SW 1271 (cell line): ENCODE measurements around the gene SCYL1.

Source experiments
- DNase-seq, 2 experiments: peaks; one replicate each; lab custom pipeline; 2025; lab: John Stamatoyannopoulos, UW

The SCYL1 gene

DNA sequence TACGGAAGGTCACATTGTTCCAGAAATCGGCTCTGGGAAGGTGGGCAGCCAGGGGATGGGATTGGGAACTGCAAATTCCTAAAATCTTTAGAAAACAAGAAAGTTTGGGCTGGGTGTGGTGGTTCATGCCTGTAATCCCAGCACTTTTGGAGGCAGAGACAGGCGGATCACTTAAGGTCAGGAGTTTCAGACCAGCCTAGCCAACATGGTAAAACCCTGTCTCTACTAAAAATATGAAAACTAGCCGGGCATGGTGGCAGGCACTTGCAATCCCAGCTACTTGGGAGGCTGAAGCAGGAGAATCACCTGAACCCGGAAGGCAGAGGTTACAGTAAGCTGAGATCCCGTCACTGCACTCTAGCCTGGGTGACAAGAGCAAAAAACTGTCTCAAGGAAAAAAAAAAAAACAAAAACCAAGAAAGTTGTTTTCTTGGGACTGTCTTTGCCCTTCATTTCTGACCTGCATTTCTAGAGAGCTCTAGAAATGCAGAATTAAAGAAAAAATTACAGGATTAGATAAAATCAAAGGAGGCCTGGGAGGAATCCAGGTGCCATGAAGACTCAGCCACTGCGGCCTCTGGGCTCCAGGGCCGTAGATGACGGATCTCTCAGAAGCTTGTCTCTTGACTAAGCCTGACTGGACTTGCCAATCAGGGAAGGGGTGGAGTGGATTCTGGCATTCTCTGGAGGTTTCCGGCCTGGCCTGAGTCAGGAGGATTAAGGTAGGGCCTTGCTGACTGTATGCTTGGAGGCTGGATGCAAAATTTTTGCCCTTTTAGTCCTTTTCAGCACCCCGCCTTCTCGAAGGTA is 31.3 kb upstream of the SCYL1 start:
- peak in 1 of 2 experiments; percentile 71 for DNase-seq

DNA sequence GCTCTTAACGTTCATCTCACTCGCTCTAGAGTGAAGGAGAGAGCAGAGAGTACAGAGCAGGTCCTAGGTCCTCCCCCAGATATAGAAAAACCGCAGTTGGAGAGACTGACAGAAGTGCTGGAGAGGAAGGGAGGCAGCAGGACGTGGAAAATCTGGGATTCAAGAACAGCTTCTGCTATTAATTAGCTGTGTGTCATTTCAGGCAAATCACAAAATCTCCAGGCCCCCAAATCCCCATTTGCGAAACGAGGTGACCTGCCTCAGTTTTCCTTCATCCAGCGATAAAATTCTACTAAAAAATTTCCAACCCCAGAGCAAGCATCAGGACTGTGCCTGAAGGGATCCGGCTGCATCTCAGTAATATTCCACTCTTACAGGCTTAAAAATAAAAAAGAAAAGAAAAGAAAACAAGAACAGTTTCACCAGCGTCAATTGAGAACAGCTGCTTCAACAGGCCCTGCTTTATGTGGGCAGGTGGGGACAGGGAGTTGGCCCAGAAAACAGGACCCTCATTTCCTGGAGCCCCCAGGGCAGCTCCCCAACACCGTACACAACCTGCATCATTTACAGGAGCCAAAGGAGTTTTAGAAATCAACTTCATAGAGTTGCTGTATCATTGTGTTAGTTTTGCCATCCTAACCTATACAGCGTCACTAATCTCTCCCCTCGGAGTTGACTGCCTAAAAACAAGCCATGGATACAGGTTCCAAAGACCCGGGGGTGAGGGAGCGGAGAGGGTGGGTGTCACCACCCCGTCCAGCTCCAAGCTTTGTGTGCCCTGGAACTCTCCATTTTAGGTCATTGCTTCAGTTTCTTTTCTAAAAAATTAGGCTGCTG is 28.4 kb upstream of the SCYL1 start:
- no peak for DNase-seq

DNA sequence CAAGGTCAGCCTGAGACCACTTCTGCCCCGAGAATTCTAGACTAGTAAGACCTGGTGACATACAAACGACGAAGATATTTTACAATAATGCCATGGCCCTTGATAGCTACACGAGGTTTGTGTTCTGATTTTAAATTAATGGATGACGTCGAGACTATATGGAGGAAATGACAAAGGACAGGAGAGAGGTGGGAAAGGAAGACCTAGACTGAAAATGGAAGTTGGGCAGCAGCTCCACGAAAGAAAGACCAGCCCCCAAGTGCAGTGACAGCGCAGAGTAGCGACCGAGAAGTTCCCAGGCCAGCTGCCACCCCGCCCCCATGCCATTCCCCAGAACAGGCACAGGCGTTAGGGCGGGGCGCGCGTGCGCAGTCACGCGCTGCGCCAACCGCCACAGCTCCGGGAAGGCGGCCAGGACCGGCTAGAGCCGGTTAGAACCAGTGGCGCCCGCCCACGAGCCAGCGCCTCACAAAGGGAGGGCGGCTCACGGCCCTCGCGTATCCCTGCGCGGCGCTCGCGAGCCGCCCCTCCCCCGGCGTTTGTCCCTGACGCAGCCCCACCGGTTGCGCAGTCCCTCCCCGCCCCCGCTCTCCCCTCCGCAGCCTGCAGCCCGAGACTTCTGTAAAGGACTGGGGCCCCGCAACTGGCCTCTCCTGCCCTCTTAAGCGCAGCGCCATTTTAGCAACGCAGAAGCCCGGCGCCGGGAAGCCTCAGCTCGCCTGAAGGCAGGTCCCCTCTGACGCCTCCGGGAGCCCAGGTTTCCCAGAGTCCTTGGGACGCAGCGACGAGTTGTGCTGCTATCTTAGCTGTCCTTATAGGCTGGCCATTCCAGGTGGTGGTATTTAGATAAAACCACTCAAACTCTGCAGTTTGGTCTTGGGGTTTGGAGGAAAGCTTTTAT is 27.5 kb upstream of the SCYL1 start:
- peak; percentile 98 to 99 for DNase-seq

DNA sequence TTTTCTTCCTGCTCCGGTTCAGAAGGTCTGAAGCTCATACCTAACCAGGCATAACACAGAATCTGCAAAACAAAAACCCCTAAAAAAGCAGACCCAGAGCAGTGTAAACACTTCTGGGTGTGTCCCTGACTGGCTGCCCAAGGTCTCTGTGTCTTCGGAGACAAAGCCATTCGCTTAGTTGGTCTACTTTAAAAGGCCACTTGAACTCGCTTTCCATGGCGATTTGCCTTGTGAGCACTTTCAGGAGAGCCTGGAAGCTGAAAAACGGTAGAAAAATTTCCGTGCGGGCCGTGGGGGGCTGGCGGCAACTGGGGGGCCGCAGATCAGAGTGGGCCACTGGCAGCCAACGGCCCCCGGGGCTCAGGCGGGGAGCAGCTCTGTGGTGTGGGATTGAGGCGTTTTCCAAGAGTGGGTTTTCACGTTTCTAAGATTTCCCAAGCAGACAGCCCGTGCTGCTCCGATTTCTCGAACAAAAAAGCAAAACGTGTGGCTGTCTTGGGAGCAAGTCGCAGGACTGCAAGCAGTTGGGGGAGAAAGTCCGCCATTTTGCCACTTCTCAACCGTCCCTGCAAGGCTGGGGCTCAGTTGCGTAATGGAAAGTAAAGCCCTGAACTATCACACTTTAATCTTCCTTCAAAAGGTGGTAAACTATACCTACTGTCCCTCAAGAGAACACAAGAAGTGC is 26.7 kb upstream of the SCYL1 start:
- DNase-seq = no peak

DNA sequence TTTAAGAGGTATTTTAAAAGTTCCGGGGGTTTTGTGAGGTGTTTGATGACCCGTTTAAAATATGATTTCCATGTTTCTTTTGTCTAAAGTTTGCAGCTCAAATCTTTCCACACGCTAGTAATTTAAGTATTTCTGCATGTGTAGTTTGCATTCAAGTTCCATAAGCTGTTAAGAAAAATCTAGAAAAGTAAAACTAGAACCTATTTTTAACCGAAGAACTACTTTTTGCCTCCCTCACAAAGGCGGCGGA is 26.2 kb upstream of the SCYL1 start:
- no peak for DNase-seq

DNA sequence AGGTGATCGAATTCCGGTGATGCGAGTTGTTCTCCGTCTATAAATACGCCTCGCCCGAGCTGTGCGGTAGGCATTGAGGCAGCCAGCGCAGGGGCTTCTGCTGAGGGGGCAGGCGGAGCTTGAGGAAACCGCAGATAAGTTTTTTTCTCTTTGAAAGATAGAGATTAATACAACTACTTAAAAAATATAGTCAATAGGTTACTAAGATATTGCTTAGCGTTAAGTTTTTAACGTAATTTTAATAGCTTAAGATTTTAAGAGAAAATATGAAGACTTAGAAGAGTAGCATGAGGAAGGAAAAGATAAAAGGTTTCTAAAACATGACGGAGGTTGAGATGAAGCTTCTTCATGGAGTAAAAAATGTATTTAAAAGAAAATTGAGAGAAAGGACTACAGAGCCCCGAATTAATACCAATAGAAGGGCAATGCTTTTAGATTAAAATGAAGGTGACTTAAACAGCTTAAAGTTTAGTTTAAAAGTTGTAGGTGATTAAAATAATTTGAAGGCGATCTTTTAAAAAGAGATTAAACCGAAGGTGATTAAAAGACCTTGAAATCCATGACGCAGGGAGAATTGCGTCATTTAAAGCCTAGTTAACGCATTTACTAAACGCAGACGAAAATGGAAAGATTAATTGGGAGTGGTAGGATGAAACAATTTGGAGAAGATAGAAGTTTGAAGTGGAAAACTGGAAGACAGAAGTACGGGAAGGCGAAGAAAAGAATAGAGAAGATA is 25.7 kb upstream of the SCYL1 start, which contains the start of gene MALAT1:
TSS of gene MALAT1 (plus strand) at position 69 of the 736 bp plus-strand sequence.
- DNase-seq = peak; percentile 71 to 93

DNA sequence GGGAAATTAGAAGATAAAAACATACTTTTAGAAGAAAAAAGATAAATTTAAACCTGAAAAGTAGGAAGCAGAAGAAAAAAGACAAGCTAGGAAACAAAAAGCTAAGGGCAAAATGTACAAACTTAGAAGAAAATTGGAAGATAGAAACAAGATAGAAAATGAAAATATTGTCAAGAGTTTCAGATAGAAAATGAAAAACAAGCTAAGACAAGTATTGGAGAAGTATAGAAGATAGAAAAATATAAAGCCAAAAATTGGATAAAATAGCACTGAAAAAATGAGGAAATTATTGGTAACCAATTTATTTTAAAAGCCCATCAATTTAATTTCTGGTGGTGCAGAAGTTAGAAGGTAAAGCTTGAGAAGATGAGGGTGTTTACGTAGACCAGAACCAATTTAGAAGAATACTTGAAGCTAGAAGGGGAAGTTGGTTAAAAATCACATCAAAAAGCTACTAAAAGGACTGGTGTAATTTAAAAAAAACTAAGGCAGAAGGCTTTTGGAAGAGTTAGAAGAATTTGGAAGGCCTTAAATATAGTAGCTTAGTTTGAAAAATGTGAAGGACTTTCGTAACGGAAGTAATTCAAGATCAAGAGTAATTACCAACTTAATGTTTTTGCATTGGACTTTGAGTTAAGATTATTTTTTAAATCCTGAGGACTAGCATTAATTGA is 25.0 kb upstream of the SCYL1 start:
- DNase-seq = no peak

DNA sequence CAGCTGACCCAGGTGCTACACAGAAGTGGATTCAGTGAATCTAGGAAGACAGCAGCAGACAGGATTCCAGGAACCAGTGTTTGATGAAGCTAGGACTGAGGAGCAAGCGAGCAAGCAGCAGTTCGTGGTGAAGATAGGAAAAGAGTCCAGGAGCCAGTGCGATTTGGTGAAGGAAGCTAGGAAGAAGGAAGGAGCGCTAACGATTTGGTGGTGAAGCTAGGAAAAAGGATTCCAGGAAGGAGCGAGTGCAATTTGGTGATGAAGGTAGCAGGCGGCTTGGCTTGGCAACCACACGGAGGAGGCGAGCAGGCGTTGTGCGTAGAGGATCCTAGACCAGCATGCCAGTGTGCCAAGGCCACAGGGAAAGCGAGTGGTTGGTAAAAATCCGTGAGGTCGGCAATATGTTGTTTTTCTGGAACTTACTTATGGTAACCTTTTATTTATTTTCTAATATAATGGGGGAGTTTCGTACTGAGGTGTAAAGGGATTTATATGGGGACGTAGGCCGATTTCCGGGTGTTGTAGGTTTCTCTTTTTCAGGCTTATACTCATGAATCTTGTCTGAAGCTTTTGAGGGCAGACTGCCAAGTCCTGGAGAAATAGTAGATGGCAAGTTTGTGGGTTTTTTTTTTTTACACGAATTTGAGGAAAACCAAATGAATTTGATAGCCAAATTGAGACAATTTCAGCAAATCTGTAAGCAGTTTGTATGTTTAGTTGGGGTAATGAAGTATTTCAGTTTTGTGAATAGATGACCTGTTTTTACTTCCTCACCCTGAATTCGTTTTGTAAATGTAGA is 24.3 kb upstream of the SCYL1 start:
- no peak for DNase-seq

DNA sequence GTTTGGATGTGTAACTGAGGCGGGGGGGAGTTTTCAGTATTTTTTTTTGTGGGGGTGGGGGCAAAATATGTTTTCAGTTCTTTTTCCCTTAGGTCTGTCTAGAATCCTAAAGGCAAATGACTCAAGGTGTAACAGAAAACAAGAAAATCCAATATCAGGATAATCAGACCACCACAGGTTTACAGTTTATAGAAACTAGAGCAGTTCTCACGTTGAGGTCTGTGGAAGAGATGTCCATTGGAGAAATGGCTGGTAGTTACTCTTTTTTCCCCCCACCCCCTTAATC is 23.8 kb upstream of the SCYL1 start:
- DNase-seq = no peak

DNA sequence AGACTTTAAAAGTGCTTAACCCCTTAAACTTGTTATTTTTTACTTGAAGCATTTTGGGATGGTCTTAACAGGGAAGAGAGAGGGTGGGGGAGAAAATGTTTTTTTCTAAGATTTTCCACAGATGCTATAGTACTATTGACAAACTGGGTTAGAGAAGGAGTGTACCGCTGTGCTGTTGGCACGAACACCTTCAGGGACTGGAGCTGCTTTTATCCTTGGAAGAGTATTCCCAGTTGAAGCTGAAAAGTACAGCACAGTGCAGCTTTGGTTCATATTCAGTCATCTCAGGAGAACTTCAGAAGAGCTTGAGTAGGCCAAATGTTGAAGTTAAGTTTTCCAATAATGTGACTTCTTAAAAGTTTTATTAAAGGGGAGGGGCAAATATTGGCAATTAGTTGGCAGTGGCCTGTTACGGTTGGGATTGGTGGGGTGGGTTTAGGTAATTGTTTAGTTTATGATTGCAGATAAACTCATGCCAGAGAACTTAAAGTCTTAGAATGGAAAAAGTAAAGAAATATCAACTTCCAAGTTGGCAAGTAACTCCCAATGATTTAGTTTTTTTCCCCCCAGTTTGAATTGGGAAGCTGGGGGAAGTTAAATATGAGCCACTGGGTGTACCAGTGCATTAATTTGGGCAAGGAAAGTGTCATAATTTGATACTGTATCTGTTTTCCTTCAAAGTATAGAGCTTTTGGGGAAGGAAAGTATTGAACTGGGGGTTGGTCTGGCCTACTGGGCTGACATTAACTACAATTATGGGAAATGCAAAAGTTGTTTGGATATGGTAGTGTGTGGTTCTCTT is 23.2 kb upstream of the SCYL1 start:
- DNase-seq = no peak

DNA sequence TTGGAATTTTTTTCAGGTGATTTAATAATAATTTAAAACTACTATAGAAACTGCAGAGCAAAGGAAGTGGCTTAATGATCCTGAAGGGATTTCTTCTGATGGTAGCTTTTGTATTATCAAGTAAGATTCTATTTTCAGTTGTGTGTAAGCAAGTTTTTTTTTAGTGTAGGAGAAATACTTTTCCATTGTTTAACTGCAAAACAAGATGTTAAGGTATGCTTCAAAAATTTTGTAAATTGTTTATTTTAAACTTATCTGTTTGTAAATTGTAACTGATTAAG is 22.7 kb upstream of the SCYL1 start:
- no peak for DNase-seq

DNA sequence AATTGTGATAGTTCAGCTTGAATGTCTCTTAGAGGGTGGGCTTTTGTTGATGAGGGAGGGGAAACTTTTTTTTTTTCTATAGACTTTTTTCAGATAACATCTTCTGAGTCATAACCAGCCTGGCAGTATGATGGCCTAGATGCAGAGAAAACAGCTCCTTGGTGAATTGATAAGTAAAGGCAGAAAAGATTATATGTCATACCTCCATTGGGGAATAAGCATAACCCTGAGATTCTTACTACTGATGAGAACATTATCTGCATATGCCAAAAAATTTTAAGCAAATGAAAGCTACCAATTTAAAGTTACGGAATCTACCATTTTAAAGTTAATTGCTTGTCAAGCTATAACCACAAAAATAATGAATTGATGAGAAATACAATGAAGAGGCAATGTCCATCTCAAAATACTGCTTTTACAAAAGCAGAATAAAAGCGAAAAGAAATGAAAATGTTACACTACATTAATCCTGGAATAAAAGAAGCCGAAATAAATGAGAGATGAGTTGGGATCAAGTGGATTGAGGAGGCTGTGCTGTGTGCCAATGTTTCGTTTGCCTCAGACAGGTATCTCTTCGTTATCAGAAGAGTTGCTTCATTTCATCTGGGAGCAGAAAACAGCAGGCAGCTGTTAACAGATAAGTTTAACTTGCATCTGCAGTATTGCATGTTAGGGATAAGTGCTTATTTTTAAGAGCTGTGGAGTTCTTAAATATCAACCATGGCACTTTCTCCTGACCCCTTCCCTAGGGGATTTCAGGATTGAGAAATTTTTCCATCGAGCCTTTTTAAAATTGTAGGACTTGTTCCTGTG is 22.1 kb upstream of the SCYL1 start:
- no peak for DNase-seq

DNA sequence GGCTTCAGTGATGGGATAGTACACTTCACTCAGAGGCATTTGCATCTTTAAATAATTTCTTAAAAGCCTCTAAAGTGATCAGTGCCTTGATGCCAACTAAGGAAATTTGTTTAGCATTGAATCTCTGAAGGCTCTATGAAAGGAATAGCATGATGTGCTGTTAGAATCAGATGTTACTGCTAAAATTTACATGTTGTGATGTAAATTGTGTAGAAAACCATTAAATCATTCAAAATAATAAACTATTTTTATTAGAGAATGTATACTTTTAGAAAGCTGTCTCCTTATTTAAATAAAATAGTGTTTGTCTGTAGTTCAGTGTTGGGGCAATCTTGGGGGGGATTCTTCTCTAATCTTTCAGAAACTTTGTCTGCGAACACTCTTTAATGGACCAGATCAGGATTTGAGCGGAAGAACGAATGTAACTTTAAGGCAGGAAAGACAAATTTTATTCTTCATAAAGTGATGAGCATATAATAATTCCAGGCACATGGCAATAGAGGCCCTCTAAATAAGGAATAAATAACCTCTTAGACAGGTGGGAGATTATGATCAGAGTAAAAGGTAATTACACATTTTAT is 21.4 kb upstream of the SCYL1 start:
- DNase-seq = no peak

DNA sequence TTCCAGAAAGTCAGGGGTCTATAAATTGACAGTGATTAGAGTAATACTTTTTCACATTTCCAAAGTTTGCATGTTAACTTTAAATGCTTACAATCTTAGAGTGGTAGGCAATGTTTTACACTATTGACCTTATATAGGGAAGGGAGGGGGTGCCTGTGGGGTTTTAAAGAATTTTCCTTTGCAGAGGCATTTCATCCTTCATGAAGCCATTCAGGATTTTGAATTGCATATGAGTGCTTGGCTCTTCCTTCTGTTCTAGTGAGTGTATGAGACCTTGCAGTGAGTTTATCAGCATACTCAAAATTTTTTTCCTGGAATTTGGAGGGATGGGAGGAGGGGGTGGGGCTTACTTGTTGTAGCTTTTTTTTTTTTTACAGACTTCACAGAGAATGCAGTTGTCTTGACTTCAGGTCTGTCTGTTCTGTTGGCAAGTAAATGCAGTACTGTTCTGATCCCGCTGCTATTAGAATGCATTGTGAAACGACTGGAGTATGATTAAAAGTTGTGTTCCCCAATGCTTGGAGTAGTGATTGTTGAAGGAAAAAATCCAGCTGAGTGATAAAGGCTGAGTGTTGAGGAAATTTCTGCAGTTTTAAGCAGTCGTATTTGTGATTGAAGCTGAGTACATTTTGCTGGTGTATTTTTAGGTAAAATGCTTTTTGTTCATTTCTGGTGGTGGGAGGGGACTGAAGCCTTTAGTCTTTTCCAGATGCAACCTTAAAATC is 20.8 kb upstream of the SCYL1 start:
- no peak for DNase-seq

DNA sequence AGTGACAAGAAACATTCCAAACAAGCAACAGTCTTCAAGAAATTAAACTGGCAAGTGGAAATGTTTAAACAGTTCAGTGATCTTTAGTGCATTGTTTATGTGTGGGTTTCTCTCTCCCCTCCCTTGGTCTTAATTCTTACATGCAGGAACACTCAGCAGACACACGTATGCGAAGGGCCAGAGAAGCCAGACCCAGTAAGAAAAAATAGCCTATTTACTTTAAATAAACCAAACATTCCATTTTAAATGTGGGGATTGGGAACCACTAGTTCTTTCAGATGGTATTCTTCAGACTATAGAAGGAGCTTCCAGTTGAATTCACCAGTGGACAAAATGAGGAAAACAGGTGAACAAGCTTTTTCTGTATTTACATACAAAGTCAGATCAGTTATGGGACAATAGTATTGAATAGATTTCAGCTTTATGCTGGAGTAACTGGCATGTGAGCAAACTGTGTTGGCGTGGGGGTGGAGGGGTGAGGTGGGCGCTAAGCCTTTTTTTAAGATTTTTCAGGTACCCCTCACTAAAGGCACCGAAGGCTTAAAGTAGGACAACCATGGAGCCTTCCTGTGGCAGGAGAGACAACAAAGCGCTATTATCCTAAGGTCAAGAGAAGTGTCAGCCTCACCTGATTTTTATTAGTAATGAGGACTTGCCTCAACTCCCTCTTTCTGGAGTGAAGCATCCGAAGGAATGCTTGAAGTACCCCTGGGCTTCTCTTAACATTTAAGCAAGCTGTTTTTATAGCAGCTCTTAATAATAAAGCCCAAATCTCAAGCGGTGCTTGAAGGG is 20.0 kb upstream of the SCYL1 start:
- DNase-seq = no peak

DNA sequence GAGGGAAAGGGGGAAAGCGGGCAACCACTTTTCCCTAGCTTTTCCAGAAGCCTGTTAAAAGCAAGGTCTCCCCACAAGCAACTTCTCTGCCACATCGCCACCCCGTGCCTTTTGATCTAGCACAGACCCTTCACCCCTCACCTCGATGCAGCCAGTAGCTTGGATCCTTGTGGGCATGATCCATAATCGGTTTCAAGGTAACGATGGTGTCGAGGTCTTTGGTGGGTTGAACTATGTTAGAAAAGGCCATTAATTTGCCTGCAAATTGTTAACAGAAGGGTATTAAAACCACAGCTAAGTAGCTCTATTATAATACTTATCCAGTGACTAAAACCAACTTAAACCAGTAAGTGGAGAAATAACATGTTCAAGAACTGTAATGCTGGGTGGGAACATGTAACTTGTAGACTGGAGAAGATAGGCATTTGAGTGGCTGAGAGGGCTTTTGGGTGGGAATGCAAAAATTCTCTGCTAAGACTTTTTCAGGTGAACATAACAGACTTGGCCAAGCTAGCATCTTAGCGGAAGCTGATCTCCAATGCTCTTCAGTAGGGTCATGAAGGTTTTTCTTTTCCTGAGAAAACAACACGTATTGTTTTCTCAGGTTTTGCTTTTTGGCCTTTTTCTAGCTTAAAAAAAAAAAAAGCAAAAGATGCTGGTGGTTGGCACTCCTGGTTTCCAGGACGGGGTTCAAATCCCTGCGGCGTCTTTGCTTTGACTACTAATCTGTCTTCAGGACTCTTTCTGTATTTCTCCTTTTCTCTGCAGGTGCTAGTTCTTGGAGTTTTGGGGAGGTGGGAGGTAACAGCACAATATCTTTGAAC is 19.2 kb upstream of the SCYL1 start:
- no peak for DNase-seq
